WTC11 (cell line): ENCODE data around the gene CTNNA2. TPM values are rescaled to one million over a fixed set of nuclear protein-coding genes. Genes with fewer than 3 reads are reported as not detected.

Experiments
- ATAC-seq: fragments of 200-7000 bp; cut with Tn5 transposase; 2 replicates; pipeline ENCODE4 v1.10.0; 2021; ENCODE audit warnings: mild to moderate bottlenecking, moderate library complexity
- CTCF ChIA-PET: fragments of 300-600 bp; sonication (Branson Sonifier 250); formaldehyde crosslinking; loops from one replicate; lab custom pipeline; 2021; ENCODE audit warnings: antibody characterized with exemption; lab: Charles Lee
- POLR2A ChIA-PET: fragments of 350-600 bp; sonication (Branson Sonifier 250); formaldehyde crosslinking; loops from one replicate; lab custom pipeline; 2021; ENCODE audit warnings: antibody characterized with exemption; lab: Charles Lee
- DNase-seq: peaks from one replicate; pipeline ENCODE4 v3.0.0; 2021; ENCODE audit warnings: low spot score
- H3K27ac Mint-ChIP-seq: 2 replicates; pipeline ENCODE4 v1.8.0; 2021; ENCODE audit warnings: mixed read lengths
- H3K27me3 Mint-ChIP-seq: 2 replicates; pipeline ENCODE4 v1.8.0; 2021; ENCODE audit warnings: low read depth, mild to moderate bottlenecking, moderate library complexity, mixed read lengths
- H3K36me3 Mint-ChIP-seq: 2 replicates; pipeline ENCODE4 v1.8.0; 2021; ENCODE audit warnings: mixed read lengths
- H3K4me1 Mint-ChIP-seq: 2 replicates; pipeline ENCODE4 v1.8.0; 2022; ENCODE audit warnings: mixed read lengths
- H3K4me3 Mint-ChIP-seq: 2 replicates; pipeline ENCODE4 v1.8.0; 2021; ENCODE audit warnings: mild to moderate bottlenecking, moderate library complexity, mixed read lengths
- H3K9me3 Mint-ChIP-seq: 2 replicates; pipeline ENCODE4 v1.8.0; 2021; ENCODE audit warnings: mixed read lengths
- ETV6 ChIP-seq: sonication (generic); formaldehyde crosslinking; IDR thresholded peaks from 2 replicates; pipeline ENCODE4 v1.8.1; 2022; ENCODE audit warnings: mild to moderate bottlenecking, missing genetic modification reagents
- NFATC4 ChIP-seq: fragments of 250-450 bp; sonication (Bioruptor Pico); IDR thresholded peaks from 2 replicates; pipeline ENCODE4 v1.9.0; 2021; ENCODE audit warnings: mild to moderate bottlenecking
- PRRX2 ChIP-seq: fragments of 250-450 bp; sonication (Bioruptor Pico); IDR thresholded peaks from 2 replicates; pipeline ENCODE4 v1.8.0; 2021; ENCODE audit warnings: mild to moderate bottlenecking
- ZNF423 ChIP-seq: fragments of 250-450 bp; sonication (Bioruptor Pico); IDR thresholded peaks from 2 replicates; pipeline ENCODE4 v2.1.2; 2022; ENCODE audit warnings: mild to moderate bottlenecking, moderate library complexity
- total RNA-seq: library from RNA; stranded (reverse); gene quantifications from 3 replicates; pipeline ENCODE4 v1.2.3, GENCODE V29; 2021
- TF ChIP-seq, protein P1 (sequence below): sonication (generic); formaldehyde crosslinking; IDR thresholded peaks from 2 replicates; pipeline ENCODE4 v1.8.0; 2022; ENCODE audit warnings: mild to moderate bottlenecking, missing genetic modification reagents
- TF ChIP-seq, protein P2 (sequence below): sonication (generic); formaldehyde crosslinking; IDR thresholded peaks from 2 replicates; pipeline ENCODE4 v1.8.0; 2023; ENCODE audit warnings: missing genetic modification reagents, mild to moderate bottlenecking, borderline replicate concordance
- TF ChIP-seq, protein P3 (sequence below): sonication (generic); formaldehyde crosslinking; IDR thresholded peaks from 2 replicates; pipeline ENCODE4 v1.8.0; 2022; ENCODE audit warnings: mild to moderate bottlenecking, missing genetic modification reagents
- TF ChIP-seq, protein P4 (sequence below): sonication (generic); formaldehyde crosslinking; IDR thresholded peaks from 2 replicates; pipeline ENCODE4 v1.8.1; 2023; ENCODE audit warnings: mild to moderate bottlenecking, missing genetic modification reagents, moderate library complexity
- TF ChIP-seq, protein P5 (sequence below): sonication (generic); formaldehyde crosslinking; IDR thresholded peaks from 2 replicates; pipeline ENCODE4 v1.8.0; 2023; ENCODE audit warnings: mild to moderate bottlenecking, missing genetic modification reagents
- TF ChIP-seq, protein P6 (sequence below): fragments of 250-450 bp; sonication (Bioruptor Pico); IDR thresholded peaks from 2 replicates; pipeline ENCODE4 v1.8.0; 2021; ENCODE audit warnings: mild to moderate bottlenecking

The CTNNA2 gene
- total RNA-seq, 1 experiment from 2014 or later, result 3.8 TPM

DNA sequence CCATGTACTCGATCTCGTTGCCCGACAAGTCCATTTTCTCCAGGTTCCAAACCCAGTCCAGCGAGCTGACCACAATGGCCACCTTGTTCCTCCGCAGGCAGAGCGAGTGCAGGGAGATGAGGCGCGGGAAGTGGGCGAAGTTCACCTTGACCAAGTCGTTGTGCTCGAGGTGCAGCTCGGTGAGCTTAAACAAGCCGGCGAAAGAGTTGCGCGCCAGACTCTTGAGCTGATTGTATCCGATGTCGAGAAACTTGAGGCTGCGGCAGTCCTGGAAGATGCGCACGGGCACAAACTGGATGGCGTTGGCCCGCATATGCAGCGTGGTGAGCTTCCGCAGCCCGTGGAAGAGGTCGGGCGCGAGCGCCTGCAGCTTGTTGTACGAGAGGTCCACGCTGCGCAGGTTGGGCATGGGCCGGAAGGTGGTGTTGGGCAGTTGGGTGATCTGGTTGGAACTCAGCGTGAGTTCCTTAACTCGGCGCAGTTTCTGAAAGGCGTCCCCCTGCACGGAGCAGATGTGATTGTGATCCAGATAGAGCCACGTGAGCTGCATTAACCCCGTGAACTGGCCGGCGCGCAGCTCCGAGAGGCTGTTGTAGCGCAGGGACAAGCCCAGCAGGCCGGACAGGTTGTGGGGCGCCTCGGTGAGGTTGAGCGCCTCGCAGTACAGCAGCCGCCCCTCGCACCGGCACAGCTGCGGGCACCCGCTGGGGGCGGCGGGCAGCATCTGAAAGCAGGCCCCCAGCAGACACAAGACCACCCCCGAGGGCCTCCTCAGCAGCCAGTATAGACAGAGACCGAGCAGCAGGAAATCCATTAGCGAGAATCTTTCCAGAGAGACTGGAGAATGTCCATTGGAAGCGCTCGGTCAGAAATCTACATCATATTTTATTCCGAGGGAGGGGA lies 790.4 kb downstream of the CTNNA2 start:
- ATAC-seq (peak; percentile 52), DNase-seq (peak; percentile 50)
- Mint-ChIP-seq H3K9me3 (no peaks in the 10 kb centered on the region), H3K27me3 (peaks cover 81% of the 10 kb centered on the region), H3K27ac (no peak overlapping the region), H3K4me3 (peak overlapping the region; percentile 81), H3K36me3 (no peaks in the 10 kb centered on the region), H3K4me1 (peaks cover 68% of the 10 kb centered on the region)
- CTCF ChIA-PET, result interaction anchor here (0.6 to 2.3 kb wide), 3 partner anchors 21 to 417 kb away, joined by 3 to 7 read pairs (median 4); no protein-coding TSS in a partner anchor
- POLR2A ChIA-PET, result no interaction called here
- TF ChIP-seq, protein P1, sequence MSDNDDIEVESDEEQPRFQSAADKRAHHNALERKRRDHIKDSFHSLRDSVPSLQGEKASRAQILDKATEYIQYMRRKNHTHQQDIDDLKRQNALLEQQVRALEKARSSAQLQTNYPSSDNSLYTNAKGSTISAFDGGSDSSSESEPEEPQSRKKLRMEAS, result peak; percentile 84
- TF ChIP-seq ZNF423 (CRISPR knock-in tag) (peak; percentile 45; the same call in 1 of the 2 replicates), ETV6 (CRISPR knock-in tag) (peak; percentile 52; the same call in 1 of the 2 replicates)
- TF ChIP-seq, protein P2, sequence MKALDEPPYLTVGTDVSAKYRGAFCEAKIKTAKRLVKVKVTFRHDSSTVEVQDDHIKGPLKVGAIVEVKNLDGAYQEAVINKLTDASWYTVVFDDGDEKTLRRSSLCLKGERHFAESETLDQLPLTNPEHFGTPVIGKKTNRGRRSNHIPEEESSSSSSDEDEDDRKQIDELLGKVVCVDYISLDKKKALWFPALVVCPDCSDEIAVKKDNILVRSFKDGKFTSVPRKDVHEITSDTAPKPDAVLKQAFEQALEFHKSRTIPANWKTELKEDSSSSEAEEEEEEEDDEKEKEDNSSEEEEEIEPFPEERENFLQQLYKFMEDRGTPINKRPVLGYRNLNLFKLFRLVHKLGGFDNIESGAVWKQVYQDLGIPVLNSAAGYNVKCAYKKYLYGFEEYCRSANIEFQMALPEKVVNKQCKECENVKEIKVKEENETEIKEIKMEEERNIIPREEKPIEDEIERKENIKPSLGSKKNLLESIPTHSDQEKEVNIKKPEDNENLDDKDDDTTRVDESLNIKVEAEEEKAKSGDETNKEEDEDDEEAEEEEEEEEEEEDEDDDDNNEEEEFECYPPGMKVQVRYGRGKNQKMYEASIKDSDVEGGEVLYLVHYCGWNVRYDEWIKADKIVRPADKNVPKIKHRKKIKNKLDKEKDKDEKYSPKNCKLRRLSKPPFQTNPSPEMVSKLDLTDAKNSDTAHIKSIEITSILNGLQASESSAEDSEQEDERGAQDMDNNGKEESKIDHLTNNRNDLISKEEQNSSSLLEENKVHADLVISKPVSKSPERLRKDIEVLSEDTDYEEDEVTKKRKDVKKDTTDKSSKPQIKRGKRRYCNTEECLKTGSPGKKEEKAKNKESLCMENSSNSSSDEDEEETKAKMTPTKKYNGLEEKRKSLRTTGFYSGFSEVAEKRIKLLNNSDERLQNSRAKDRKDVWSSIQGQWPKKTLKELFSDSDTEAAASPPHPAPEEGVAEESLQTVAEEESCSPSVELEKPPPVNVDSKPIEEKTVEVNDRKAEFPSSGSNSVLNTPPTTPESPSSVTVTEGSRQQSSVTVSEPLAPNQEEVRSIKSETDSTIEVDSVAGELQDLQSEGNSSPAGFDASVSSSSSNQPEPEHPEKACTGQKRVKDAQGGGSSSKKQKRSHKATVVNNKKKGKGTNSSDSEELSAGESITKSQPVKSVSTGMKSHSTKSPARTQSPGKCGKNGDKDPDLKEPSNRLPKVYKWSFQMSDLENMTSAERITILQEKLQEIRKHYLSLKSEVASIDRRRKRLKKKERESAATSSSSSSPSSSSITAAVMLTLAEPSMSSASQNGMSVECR, result no peak
- TF ChIP-seq, protein P3, sequence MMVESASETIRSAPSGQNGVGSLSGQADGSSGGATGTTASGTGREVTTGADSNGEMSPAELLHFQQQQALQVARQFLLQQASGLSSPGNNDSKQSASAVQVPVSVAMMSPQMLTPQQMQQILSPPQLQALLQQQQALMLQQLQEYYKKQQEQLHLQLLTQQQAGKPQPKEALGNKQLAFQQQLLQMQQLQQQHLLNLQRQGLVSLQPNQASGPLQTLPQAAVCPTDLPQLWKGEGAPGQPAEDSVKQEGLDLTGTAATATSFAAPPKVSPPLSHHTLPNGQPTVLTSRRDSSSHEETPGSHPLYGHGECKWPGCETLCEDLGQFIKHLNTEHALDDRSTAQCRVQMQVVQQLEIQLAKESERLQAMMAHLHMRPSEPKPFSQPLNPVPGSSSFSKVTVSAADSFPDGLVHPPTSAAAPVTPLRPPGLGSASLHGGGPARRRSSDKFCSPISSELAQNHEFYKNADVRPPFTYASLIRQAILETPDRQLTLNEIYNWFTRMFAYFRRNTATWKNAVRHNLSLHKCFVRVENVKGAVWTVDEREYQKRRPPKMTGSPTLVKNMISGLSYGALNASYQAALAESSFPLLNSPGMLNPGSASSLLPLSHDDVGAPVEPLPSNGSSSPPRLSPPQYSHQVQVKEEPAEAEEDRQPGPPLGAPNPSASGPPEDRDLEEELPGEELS (CRISPR knock-in tag), result 0 out of 2 replicates have a peak, but pooled peaks have one; percentile 37
- TF ChIP-seq, protein P4, sequence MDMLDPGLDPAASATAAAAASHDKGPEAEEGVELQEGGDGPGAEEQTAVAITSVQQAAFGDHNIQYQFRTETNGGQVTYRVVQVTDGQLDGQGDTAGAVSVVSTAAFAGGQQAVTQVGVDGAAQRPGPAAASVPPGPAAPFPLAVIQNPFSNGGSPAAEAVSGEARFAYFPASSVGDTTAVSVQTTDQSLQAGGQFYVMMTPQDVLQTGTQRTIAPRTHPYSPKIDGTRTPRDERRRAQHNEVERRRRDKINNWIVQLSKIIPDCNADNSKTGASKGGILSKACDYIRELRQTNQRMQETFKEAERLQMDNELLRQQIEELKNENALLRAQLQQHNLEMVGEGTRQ (CRISPR knock-in tag), result peak; percentile 23; the same call in 1 of the 2 replicates

DNA sequence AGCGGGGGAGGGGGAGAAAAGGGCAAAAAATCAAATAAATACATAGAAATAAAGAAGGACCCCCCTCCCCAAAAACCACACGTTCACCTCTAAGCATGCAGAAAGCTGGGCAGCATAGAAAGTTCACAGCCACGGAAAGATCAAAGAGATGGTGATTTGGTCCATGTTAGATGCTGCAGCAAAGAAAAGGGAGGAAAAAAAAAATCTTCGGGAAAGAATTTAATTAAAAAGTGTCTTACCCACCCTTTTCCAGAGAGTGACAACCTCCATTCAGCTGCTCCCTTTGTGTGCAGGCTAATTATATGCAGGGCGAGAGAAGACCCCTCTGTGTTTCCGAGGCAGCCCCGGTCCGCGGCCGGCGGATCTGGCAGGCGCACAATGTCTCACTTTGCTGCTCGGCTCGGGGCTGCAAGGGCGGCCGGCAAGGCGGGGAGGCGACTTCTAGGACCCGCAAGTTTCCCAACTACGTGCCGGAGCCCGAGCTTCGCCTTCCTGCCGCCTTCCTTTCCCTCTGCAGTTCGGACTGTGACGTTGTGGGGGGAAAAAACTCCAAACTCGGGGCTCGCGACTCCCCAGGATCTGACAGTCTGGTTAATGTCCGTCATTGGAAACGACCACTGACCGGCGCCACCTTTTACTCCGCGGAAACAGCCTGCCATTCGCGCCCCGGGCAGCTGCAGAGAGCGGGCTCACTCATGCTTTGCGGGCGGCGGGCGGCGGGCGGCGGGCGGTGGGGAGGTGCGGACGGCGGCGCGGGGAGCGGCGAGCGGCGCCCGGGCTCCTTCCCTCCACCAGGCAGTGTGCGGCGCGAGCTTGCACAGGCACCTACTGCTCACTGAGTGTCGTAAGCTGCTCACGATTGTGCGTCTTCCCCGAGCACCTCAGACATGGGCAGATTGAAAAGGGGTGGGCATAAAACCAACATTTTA lies 791.3 kb downstream of the CTNNA2 start, which contains the start of gene LRRTM1:
LRRTM1 (minus strand) TSS at position 844 of the 929 bp plus-strand sequence. CDS start 933 bp downstream, outside the sequence.
- peaks cover 59% of the 10 kb centered on the region for H3K4me1 Mint-ChIP-seq
- TF ChIP-seq, protein P5, sequence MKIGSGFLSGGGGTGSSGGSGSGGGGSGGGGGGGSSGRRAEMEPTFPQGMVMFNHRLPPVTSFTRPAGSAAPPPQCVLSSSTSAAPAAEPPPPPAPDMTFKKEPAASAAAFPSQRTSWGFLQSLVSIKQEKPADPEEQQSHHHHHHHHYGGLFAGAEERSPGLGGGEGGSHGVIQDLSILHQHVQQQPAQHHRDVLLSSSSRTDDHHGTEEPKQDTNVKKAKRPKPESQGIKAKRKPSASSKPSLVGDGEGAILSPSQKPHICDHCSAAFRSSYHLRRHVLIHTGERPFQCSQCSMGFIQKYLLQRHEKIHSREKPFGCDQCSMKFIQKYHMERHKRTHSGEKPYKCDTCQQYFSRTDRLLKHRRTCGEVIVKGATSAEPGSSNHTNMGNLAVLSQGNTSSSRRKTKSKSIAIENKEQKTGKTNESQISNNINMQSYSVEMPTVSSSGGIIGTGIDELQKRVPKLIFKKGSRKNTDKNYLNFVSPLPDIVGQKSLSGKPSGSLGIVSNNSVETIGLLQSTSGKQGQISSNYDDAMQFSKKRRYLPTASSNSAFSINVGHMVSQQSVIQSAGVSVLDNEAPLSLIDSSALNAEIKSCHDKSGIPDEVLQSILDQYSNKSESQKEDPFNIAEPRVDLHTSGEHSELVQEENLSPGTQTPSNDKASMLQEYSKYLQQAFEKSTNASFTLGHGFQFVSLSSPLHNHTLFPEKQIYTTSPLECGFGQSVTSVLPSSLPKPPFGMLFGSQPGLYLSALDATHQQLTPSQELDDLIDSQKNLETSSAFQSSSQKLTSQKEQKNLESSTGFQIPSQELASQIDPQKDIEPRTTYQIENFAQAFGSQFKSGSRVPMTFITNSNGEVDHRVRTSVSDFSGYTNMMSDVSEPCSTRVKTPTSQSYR (CRISPR knock-in tag), result peak; percentile 32; the same call in 1 of the 2 replicates
- TF ChIP-seq NFATC4 (CRISPR knock-in tag) (no peak), PRRX2 (CRISPR knock-in tag) (no peak)
- TF ChIP-seq, protein P6, sequence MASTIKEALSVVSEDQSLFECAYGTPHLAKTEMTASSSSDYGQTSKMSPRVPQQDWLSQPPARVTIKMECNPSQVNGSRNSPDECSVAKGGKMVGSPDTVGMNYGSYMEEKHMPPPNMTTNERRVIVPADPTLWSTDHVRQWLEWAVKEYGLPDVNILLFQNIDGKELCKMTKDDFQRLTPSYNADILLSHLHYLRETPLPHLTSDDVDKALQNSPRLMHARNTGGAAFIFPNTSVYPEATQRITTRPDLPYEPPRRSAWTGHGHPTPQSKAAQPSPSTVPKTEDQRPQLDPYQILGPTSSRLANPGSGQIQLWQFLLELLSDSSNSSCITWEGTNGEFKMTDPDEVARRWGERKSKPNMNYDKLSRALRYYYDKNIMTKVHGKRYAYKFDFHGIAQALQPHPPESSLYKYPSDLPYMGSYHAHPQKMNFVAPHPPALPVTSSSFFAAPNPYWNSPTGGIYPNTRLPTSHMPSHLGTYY (CRISPR knock-in tag), result no peak
- ATAC-seq (peak; percentile 30), DNase-seq (peak; percentile 58)
- H3K4me3 Mint-ChIP-seq, result peak within 1 kb of the TSS; percentile 81
- no peak within 1 kb of the TSS for H3K27ac Mint-ChIP-seq
- H3K9me3 Mint-ChIP-seq, result no peaks in the 10 kb centered on the region
- CTCF ChIA-PET, result interaction anchor here (0.6 to 2.3 kb wide), 2 partner anchors 66 to 416 kb away, joined by 4 to 7 read pairs; no protein-coding TSS in a partner anchor
- no peaks in the 10 kb centered on the region for H3K36me3 Mint-ChIP-seq
- peaks cover 82% of the 10 kb centered on the region for H3K27me3 Mint-ChIP-seq
- POLR2A ChIA-PET, result no interaction called here
